ENCODE data around the gene PPP5C.

The PPP5C gene

GRCh38 chr19:46365561-46365960 is 18.7 kb downstream of the PPP5C start:
- Histone ChIP-seq H3K4me1 (ENCODE audit: control insufficient read depth in 1 of 2, insufficient read depth in 2 of 2, low read length in 2 of 2) (peaks cover 3 to 4% of the 10 kb centered on the region in 2 experiments), H3K4me3 (ENCODE audit: low read depth, low read length) (no peak overlapping the region), H2AFZ (ENCODE audit: insufficient read depth, low read length, poor library complexity) (no peak overlapping the region), H3K23ac (ENCODE audit: low read length) (no peak overlapping the region), H4K12ac (ENCODE audit: low read depth, low read length) (no peak overlapping the region), H3K4ac (ENCODE audit: low read depth, low read length) (no peak overlapping the region), H4K8ac (ENCODE audit: low read depth, low read length) (no peak overlapping the region), H3K79me2 (ENCODE audit: control insufficient read depth, insufficient read depth, low read length, poor library complexity) (peaks cover 1% of the 10 kb centered on the region), H3K4me2 (ENCODE audit: low read length) (no peak overlapping the region), H2BK5ac (ENCODE audit: low read depth, low read length, poor library complexity) (no peak overlapping the region), H2BK120ac (ENCODE audit: insufficient read depth, low read length, poor library complexity) (no peak overlapping the region), H3K27ac (ENCODE audit: low read depth, low read length) (no peak overlapping the region), H3K79me1 (ENCODE audit: low read length) (peaks cover 2% of the 10 kb centered on the region), H2BK12ac (ENCODE audit: low read length) (no peak overlapping the region), H3K9ac (ENCODE audit: low read length) (no peak overlapping the region), H3K9me3 (ENCODE audit: insufficient read depth, low read depth, low read length) (peaks cover 2% of the 10 kb centered on the region), H3K27me3 (ENCODE audit: insufficient read depth, low read length) (no peaks in the 10 kb centered on the region), H3K18ac (ENCODE audit: low read length) (no peak overlapping the region), H2AK5ac (ENCODE audit: low read length) (no peak overlapping the region), H3K36me3 (ENCODE audit: control insufficient read depth in 1 of 2, insufficient read depth in 2 of 2, low read length in 2 of 2) (peaks cover 9 to 22% of the 10 kb centered on the region in 2 experiments), H3K14ac (ENCODE audit: low read length) (no peak overlapping the region), H4K91ac (ENCODE audit: low read depth, low read length) (no peak overlapping the region)
- no CpG with 5 or more reads among the region's 4 CpGs for WGBS (ENCODE audit: extremely low coverage, insufficient coverage, insufficient read length)
- DNase-seq: peak; percentile 91 to 96

- Histone ChIP-seq H3K79me2 (ENCODE audit: control insufficient read depth, insufficient read depth, low read length, poor library complexity) (peaks cover 1% of the 10 kb centered on the region), H3K79me1 (ENCODE audit: low read length) (peaks cover 2% of the 10 kb centered on the region), H3K14ac (ENCODE audit: low read length) (no peak overlapping the region), H3K9ac (ENCODE audit: low read length) (no peak overlapping the region), H3K27ac (ENCODE audit: low read depth, low read length) (no peak overlapping the region), H4K91ac (ENCODE audit: low read depth, low read length) (no peak overlapping the region), H3K36me3 (ENCODE audit: control insufficient read depth in 1 of 2, insufficient read depth in 2 of 2, low read length in 2 of 2) (peaks cover 9 to 22% of the 10 kb centered on the region in 2 experiments), H4K12ac (ENCODE audit: low read depth, low read length) (no peak overlapping the region), H3K4me2 (ENCODE audit: low read length) (no peak overlapping the region), H3K27me3 (ENCODE audit: insufficient read depth, low read length) (no peaks in the 10 kb centered on the region), H3K4me1 (ENCODE audit: control insufficient read depth in 1 of 2, insufficient read depth in 2 of 2, low read length in 2 of 2) (peaks cover 11 to 14% of the 10 kb centered on the region in 2 experiments), H3K4me3 (ENCODE audit: low read depth, low read length) (no peak overlapping the region), H2BK120ac (ENCODE audit: insufficient read depth, low read length, poor library complexity) (no peak overlapping the region), H3K23ac (ENCODE audit: low read length) (no peak overlapping the region), H2BK12ac (ENCODE audit: low read length) (no peak overlapping the region), H2AFZ (ENCODE audit: insufficient read depth, low read length, poor library complexity) (no peak overlapping the region), H3K9me3 (ENCODE audit: insufficient read depth, low read depth, low read length) (peaks cover 2% of the 10 kb centered on the region), H2AK5ac (ENCODE audit: low read length) (no peak overlapping the region), H4K8ac (ENCODE audit: low read depth, low read length) (no peak overlapping the region), H2BK5ac (ENCODE audit: low read depth, low read length, poor library complexity) (no peak overlapping the region), H3K4ac (ENCODE audit: low read depth, low read length) (no peak overlapping the region), H3K18ac (ENCODE audit: low read length) (no peak overlapping the region)
- no peak for DNase-seq
- WGBS (ENCODE audit: extremely low coverage, insufficient coverage, insufficient read length): no CpG with 5 or more reads among the region's 9 CpGs
Observed at GRCh38 chr19:46366620-46367292, 19.9 kb downstream of the PPP5C start.

GRCh38 chr19:46367426-46367825 is 20.5 kb downstream of the PPP5C start:
- Histone ChIP-seq H2BK5ac (ENCODE audit: low read depth, low read length, poor library complexity) (no peak overlapping the region), H2BK12ac (ENCODE audit: low read length) (no peak overlapping the region), H3K4me1 (ENCODE audit: control insufficient read depth in 1 of 2, insufficient read depth in 2 of 2, low read length in 2 of 2) (peaks cover 18 to 21% of the 10 kb centered on the region in 2 experiments), H3K4me3 (ENCODE audit: low read depth, low read length) (no peak overlapping the region), H4K91ac (ENCODE audit: low read depth, low read length) (no peak overlapping the region), H2AFZ (ENCODE audit: insufficient read depth, low read length, poor library complexity) (no peak overlapping the region), H3K27ac (ENCODE audit: low read depth, low read length) (no peak overlapping the region), H2BK120ac (ENCODE audit: insufficient read depth, low read length, poor library complexity) (no peak overlapping the region), H3K14ac (ENCODE audit: low read length) (no peak overlapping the region), H4K12ac (ENCODE audit: low read depth, low read length) (no peak overlapping the region), H3K27me3 (ENCODE audit: insufficient read depth, low read length) (no peaks in the 10 kb centered on the region), H3K9me3 (ENCODE audit: insufficient read depth, low read depth, low read length) (peaks cover 2% of the 10 kb centered on the region), H3K79me2 (ENCODE audit: control insufficient read depth, insufficient read depth, low read length, poor library complexity) (peaks cover 1% of the 10 kb centered on the region), H3K18ac (ENCODE audit: low read length) (no peak overlapping the region), H3K4me2 (ENCODE audit: low read length) (no peak overlapping the region), H3K9ac (ENCODE audit: low read length) (no peak overlapping the region), H4K8ac (ENCODE audit: low read depth, low read length) (no peak overlapping the region), H3K36me3 (ENCODE audit: control insufficient read depth in 1 of 2, insufficient read depth in 2 of 2, low read length in 2 of 2) (peaks cover 9 to 22% of the 10 kb centered on the region in 2 experiments), H3K79me1 (ENCODE audit: low read length) (peaks cover 3% of the 10 kb centered on the region), H2AK5ac (ENCODE audit: low read length) (no peak overlapping the region), H3K4ac (ENCODE audit: low read depth, low read length) (no peak overlapping the region), H3K23ac (ENCODE audit: low read length) (no peak overlapping the region)
- no CpG with 5 or more reads among the region's 5 CpGs for WGBS (ENCODE audit: extremely low coverage, insufficient coverage, insufficient read length)
- DNase-seq: no peak

GRCh38 chr19:46368116-46368515 is 21.2 kb downstream of the PPP5C start:
- Histone ChIP-seq H3K79me2 (ENCODE audit: control insufficient read depth, insufficient read depth, low read length, poor library complexity) (peaks cover 6% of the 10 kb centered on the region), H2BK12ac (ENCODE audit: low read length) (no peak overlapping the region), H3K4ac (ENCODE audit: low read depth, low read length) (no peak overlapping the region), H4K91ac (ENCODE audit: low read depth, low read length) (no peak overlapping the region), H3K4me1 (ENCODE audit: control insufficient read depth in 1 of 2, insufficient read depth in 2 of 2, low read length in 2 of 2) (peaks cover 23 to 28% of the 10 kb centered on the region in 2 experiments), H2AFZ (ENCODE audit: insufficient read depth, low read length, poor library complexity) (no peak overlapping the region), H3K79me1 (ENCODE audit: low read length) (peaks cover 8% of the 10 kb centered on the region), H3K4me2 (ENCODE audit: low read length) (no peak overlapping the region), H4K8ac (ENCODE audit: low read depth, low read length) (no peak overlapping the region), H3K27me3 (ENCODE audit: insufficient read depth, low read length) (no peaks in the 10 kb centered on the region), H3K23ac (ENCODE audit: low read length) (no peak overlapping the region), H3K4me3 (ENCODE audit: low read depth, low read length) (no peak overlapping the region), H3K36me3 (ENCODE audit: control insufficient read depth in 1 of 2, insufficient read depth in 2 of 2, low read length in 2 of 2) (peaks cover 9 to 22% of the 10 kb centered on the region in 2 experiments), H2AK5ac (ENCODE audit: low read length) (no peak overlapping the region), H4K12ac (ENCODE audit: low read depth, low read length) (no peak overlapping the region), H3K9ac (ENCODE audit: low read length) (no peak overlapping the region), H3K27ac (ENCODE audit: low read depth, low read length) (no peak overlapping the region), H2BK5ac (ENCODE audit: low read depth, low read length, poor library complexity) (no peak overlapping the region), H2BK120ac (ENCODE audit: insufficient read depth, low read length, poor library complexity) (no peak overlapping the region), H3K14ac (ENCODE audit: low read length) (no peak overlapping the region), H3K9me3 (ENCODE audit: insufficient read depth, low read depth, low read length) (peaks cover 2% of the 10 kb centered on the region), H3K18ac (ENCODE audit: low read length) (no peak overlapping the region)
- WGBS (ENCODE audit: extremely low coverage, insufficient coverage, insufficient read length): no CpG with 5 or more reads among the region's 7 CpGs
- DNase-seq: no peak
